ENCODE results near the gene TTC4. TPM values are rescaled to one million over a fixed set of nuclear protein-coding genes. Genes with fewer than 3 reads are reported as not detected.

Gene TTC4
- polyA plus RNA-seq, 1 of the 3 experiments (the other 2 are of a cell fraction): 17.9 TPM

- H3K4me1 ChIP-seq (ENCODE audit: control insufficient read depth in 1 of 2, insufficient read depth in 2 of 2, low read depth in 1 of 2, low read length in 1 of 2): no peaks in the 10 kb centered on the region
- no peaks in the 10 kb centered on the region; the same call in 1 of the 2 replicates for H3K27me3 ChIP-seq (ENCODE audit: insufficient read depth)
- H3K27ac ChIP-seq (ENCODE audit: low read depth in 2 of 2, low read length in 1 of 2): no peak overlapping the region
- H3F3A ChIP-seq (replicated peaks; ENCODE audit: insufficient read depth): no peaks in the 10 kb centered on the region
- H3K4me2 ChIP-seq: no peak overlapping the region
- WGBS (ENCODE audit: low lambda C conversion rate): 71% methylated on average over 7 of the region's 11 CpGs
- no peak overlapping the region for H3K4me3 ChIP-seq (ENCODE audit: low read depth in 2 of 2, low read length in 1 of 2)
- ChIA-PET CTCF (interaction anchor here (1.2 to 1.3 kb wide), 2 partner anchors 10 to 154 kb away, joined by 3 read pairs; partner anchors contain the start of gene ACOT11), POLR2A (no interaction called here)
- H2AFZ ChIP-seq (ENCODE audit: low read depth): no peak overlapping the region
- H3K36me3 ChIP-seq (replicated peaks in 1 of 2; ENCODE audit: control insufficient read depth in 1 of 2, insufficient read depth in 2 of 2, low read length in 1 of 2): no peaks in the 10 kb centered on the region
- no peak for DNase-seq
- TF ChIP-seq REST (IDR thresholded peaks at IDR 0.05; ENCODE audit: low read depth, low read length): no peak
- TF ChIP-seq TCF12 (IDR thresholded peaks at IDR 0.05): no peak
- no peak for TF ChIP-seq RAD21 (IDR thresholded peaks at IDR 0.05; ENCODE audit: low read length)
- no peak for TF ChIP-seq IRF3 (IDR thresholded peaks at IDR 0.05; ENCODE audit: low read depth, low read length)
- no peak for TF ChIP-seq TAF1 (IDR thresholded peaks at IDR 0.05; ENCODE audit: borderline replicate concordance, low read depth, low read length)
- no peak for TF ChIP-seq EZH2phosphoT487 (IDR thresholded peaks at IDR 0.05; ENCODE audit: borderline replicate concordance, low read depth)
- no peak for TF ChIP-seq ELF1 (IDR thresholded peaks at IDR 0.05)
- TF ChIP-seq FOSL2 (IDR thresholded peaks at IDR 0.05; ENCODE audit: borderline replicate concordance, low read depth): no peak
- no peak for TF ChIP-seq JUND (IDR thresholded peaks at IDR 0.05)
- no peak for TF ChIP-seq POLR2AphosphoS5 (IDR thresholded peaks at IDR 0.05; ENCODE audit: low read depth, low read length)
- TF ChIP-seq CTCF (IDR thresholded peaks at IDR 0.05): no peak
- no peaks in the 10 kb centered on the region for H4K20me1 ChIP-seq (ENCODE audit: insufficient read depth)
- H3K79me2 ChIP-seq (ENCODE audit: insufficient read depth): no peaks in the 10 kb centered on the region
- no peaks in the 10 kb centered on the region for H3K9me2 ChIP-seq
- no peak overlapping the region for H3K9ac ChIP-seq
- no peaks in the 10 kb centered on the region for H3K9me3 ChIP-seq
Measured at GRCh38 chr1:54701996-54702395, 13.7 kb upstream of the TTC4 start.

GRCh38 chr1:54703471-54703870, 12.2 kb upstream of the TTC4 start:
- H3K27ac ChIP-seq (ENCODE audit: low read depth in 2 of 2, low read length in 1 of 2): no peak overlapping the region
- ChIA-PET CTCF (no interaction called here), POLR2A (no interaction called here)
- WGBS (ENCODE audit: low lambda C conversion rate): 76% methylated on average over 10 of the region's 10 CpGs
- H3K4me3 ChIP-seq (ENCODE audit: low read depth in 2 of 2, low read length in 1 of 2): no peak overlapping the region
- no peaks in the 10 kb centered on the region for H3K4me1 ChIP-seq (ENCODE audit: control insufficient read depth in 1 of 2, insufficient read depth in 2 of 2, low read depth in 1 of 2, low read length in 1 of 2)
- no peaks in the 10 kb centered on the region for H3K9me3 ChIP-seq
- DNase-seq: no peak
- no peaks in the 10 kb centered on the region for H3F3A ChIP-seq (replicated peaks; ENCODE audit: insufficient read depth)
- H3K9me2 ChIP-seq: no peaks in the 10 kb centered on the region
- no peaks in the 10 kb centered on the region; the same call in 1 of the 2 replicates for H3K27me3 ChIP-seq (ENCODE audit: insufficient read depth)
- H4K20me1 ChIP-seq (ENCODE audit: insufficient read depth): no peaks in the 10 kb centered on the region
- H3K4me2 ChIP-seq: no peak overlapping the region
- H3K9ac ChIP-seq: no peak overlapping the region
- no peaks in the 10 kb centered on the region for H3K36me3 ChIP-seq (replicated peaks in 1 of 2; ENCODE audit: control insufficient read depth in 1 of 2, insufficient read depth in 2 of 2, low read length in 1 of 2)
- H3K79me2 ChIP-seq (ENCODE audit: insufficient read depth): no peaks in the 10 kb centered on the region
- H2AFZ ChIP-seq (ENCODE audit: low read depth): no peak overlapping the region
- TF ChIP-seq GATA2 (CRISPR knock-in tag; IDR thresholded peaks at IDR 0.05) (no peak), TCF12 (IDR thresholded peaks at IDR 0.05) (no peak), CTCF (IDR thresholded peaks at IDR 0.05) (no peak), FOSL2 (IDR thresholded peaks at IDR 0.05; ENCODE audit: borderline replicate concordance, low read depth) (no peak), RAD21 (IDR thresholded peaks at IDR 0.05; ENCODE audit: low read length) (no peak), MEF2A (IDR thresholded peaks at IDR 0.05; ENCODE audit: borderline replicate concordance, low read depth) (no peak), PBX3 (IDR thresholded peaks at IDR 0.05) (no peak), SIN3A (IDR thresholded peaks at IDR 0.05; ENCODE audit: borderline replicate concordance, low read depth, low read length) (no peak), CHD2 (IDR thresholded peaks at IDR 0.05; ENCODE audit: low read length, partially characterized antibody) (no peak), JUND (IDR thresholded peaks at IDR 0.05) (no peak), NFIC (IDR thresholded peaks at IDR 0.05; ENCODE audit: borderline replicate concordance) (no peak), SMC3 (IDR thresholded peaks at IDR 0.05; ENCODE audit: low read depth, low read length) (no peak), FOXM1 (IDR thresholded peaks at IDR 0.05; ENCODE audit: low read depth) (no peak)
